HepG2 (cell line): ENCODE measurements around the gene ETS1. TPM values are rescaled to one million over a fixed set of nuclear protein-coding genes. Genes with fewer than 3 reads are reported as not detected.

Experiments used
- ATAC-seq: fragments of 200-7000 bp; cut with Tn5 transposase; 3 replicates; pipeline ENCODE4 v1.9.1; 2020; ENCODE audit warnings: mild to moderate bottlenecking, moderate library complexity
- BruUV-seq: library from RNA; stranded (reverse); fragments of 400-500 nt; replicated peaks from 2 replicates; lab custom pipeline; 2021; lab: Mats Ljungman, UMichigan
- CTCF ChIA-PET: fragments of 300-600 bp; formaldehyde crosslinking; extraction: SDS; loops from one replicate; lab custom pipeline; 2021; ENCODE audit warnings: low total read pairs, inconsistent platforms, low intra/inter-chr PET ratio; lab: Yijun Ruan, JAX
- POLR2A ChIA-PET: fragments of 350-600 bp; sonication (Branson Sonifier 250); formaldehyde crosslinking; loops from one replicate; lab custom pipeline; 2020; ENCODE audit warnings: antibody characterized with exemption, inconsistent platforms; lab: Yijun Ruan, JAX
- DNase-seq: peaks from one replicate; pipeline ENCODE4 v3.0.0-alpha.2; 2015; ENCODE audit warnings: low spot score
- FAIRE-seq: peaks from 3 replicates; lab custom pipeline; 2011; peaks lifted over from hg19 to GRCh38; lab: Jason Lieb, UNC
- H2AFZ ChIP-seq: one replicate; pipeline ENCODE4 v1.6.1; 2011; ENCODE audit warnings: low read length, inconsistent platforms
- H3K27ac ChIP-seq: fragments of 300-600 bp; 3 replicates; pipeline ENCODE4 v1.8.0; 2011; ENCODE audit warnings: mixed run types, mild to moderate bottlenecking, mixed read lengths, low read length, inconsistent platforms; ENCODE audit not compliant: insufficient read depth; ENCODE audit errors: extremely low read length
- H3K27me3 ChIP-seq, 2 experiments: fragments of 200-600 bp in 1 of 2; 2 replicates in 1 of 2; 3 replicates in 1 of 2; pipeline versions ENCODE4 v1.6.0 to v1.8.0; 2011; ENCODE audit warnings: low read length in 2 of 2, mild to moderate bottlenecking in 2 of 2, moderate library complexity in 2 of 2, inconsistent platforms in 1 of 2; ENCODE audit not compliant: insufficient read depth in 2 of 2, control insufficient read depth in 1 of 2
- H3K36me3 ChIP-seq, 2 experiments: fragments of 200-600 bp in 1 of 2; replicated peaks in 1 of 2; 2 replicates in 1 of 2; 3 replicates in 1 of 2; pipeline versions ENCODE4 v1.5.1 to v1.8.0; 2011; ENCODE audit warnings: low read length in 2 of 2, inconsistent platforms in 1 of 2; ENCODE audit not compliant: insufficient read depth in 2 of 2, control insufficient read depth in 1 of 2
- H3K4me1 ChIP-seq: 2 replicates; pipeline ENCODE4 v1.5.1; 2012; ENCODE audit warnings: low read length, inconsistent platforms; ENCODE audit not compliant: insufficient read depth
- H3K4me2 ChIP-seq: 2 replicates; pipeline ENCODE4 v1.6.0; 2011; ENCODE audit warnings: low read depth, low read length, inconsistent platforms
- H3K4me3 ChIP-seq, 3 experiments: fragments of 200-600 bp in 1 of 3; sonication (generic), shearing (Covaris generic) in 1 of 3; replicated peaks in 1 of 3; 2 replicates each; pipeline ENCODE4 v1.5.1; 2011 to 2016; ENCODE audit warnings: low read length in 3 of 3, inconsistent platforms in 2 of 3, low read depth in 2 of 3, mild to moderate bottlenecking in 2 of 3, control low read depth in 1 of 3, mixed read lengths in 1 of 3; ENCODE audit not compliant: insufficient read depth in 1 of 3
- H3K79me2 ChIP-seq: one replicate; pipeline ENCODE4 v1.6.1; 2011; ENCODE audit warnings: low read length, inconsistent platforms; ENCODE audit not compliant: insufficient read depth
- H3K9ac ChIP-seq: 2 replicates; pipeline ENCODE4 v1.6.0; 2011; ENCODE audit warnings: mild to moderate bottlenecking, low read depth, low read length, inconsistent platforms; ENCODE audit not compliant: insufficient read depth
- H3K9me3 ChIP-seq: 2 replicates; pipeline ENCODE4 v1.5.1; 2012; ENCODE audit warnings: mild to moderate bottlenecking, low read length
- H4K20me1 ChIP-seq: 2 replicates; pipeline ENCODE4 v1.6.0; 2011; ENCODE audit warnings: inconsistent platforms, mild to moderate bottlenecking, low read length, moderate library complexity; ENCODE audit not compliant: insufficient read depth
- ELF1 ChIP-seq: sonication (generic); formaldehyde crosslinking; IDR thresholded peaks from 2 replicates; pipeline ENCODE4 v1.4.0; 2020; ENCODE audit warnings: missing genetic modification reagents
- HCFC1 ChIP-seq: fragments of 150-350 bp; IDR thresholded peaks from 2 replicates; pipeline ENCODE4 v1.6.1; 2014; ENCODE audit warnings: low read depth, low read length
- HNRNPH1 ChIP-seq: fragments of 200-400 bp; formaldehyde crosslinking; optimal IDR thresholded peaks from 2 replicates; pipeline ENCODE3; 2017; ENCODE audit warnings: mild to moderate bottlenecking, low read depth, low read length
- MBNL3 ChIP-seq: fragments of 250-450 bp; sonication (Bioruptor Pico); conservative IDR thresholded peaks from 2 replicates; pipeline ENCODE4 v1.8.0; 2022; ENCODE audit warnings: mild to moderate bottlenecking, inconsistent platforms
- POLR2AphosphoS5 ChIP-seq: IDR thresholded peaks from 2 replicates; pipeline ENCODE4 v1.6.1; 2012; ENCODE audit warnings: low read depth, low read length
- SCMH1 ChIP-seq: sonication (generic); formaldehyde crosslinking; IDR thresholded peaks from 2 replicates; pipeline ENCODE4 v1.9.0; 2021; ENCODE audit warnings: missing genetic modification reagents, mild to moderate bottlenecking, borderline replicate concordance
- SETDB1 ChIP-seq: sonication (generic); formaldehyde crosslinking; IDR thresholded peaks from 2 replicates; pipeline ENCODE4 v1.5.1; 2020; ENCODE audit warnings: missing genetic modification reagents, mild to moderate bottlenecking, borderline replicate concordance
- TRIM24 ChIP-seq: sonication (generic); formaldehyde crosslinking; IDR thresholded peaks from 2 replicates; pipeline ENCODE4 v1.8.0; 2022; ENCODE audit warnings: mild to moderate bottlenecking, missing genetic modification reagents
- ZBTB7A ChIP-seq: sonication (generic); formaldehyde crosslinking; IDR thresholded peaks from 2 replicates; pipeline ENCODE4 v1.8.0; 2022; ENCODE audit warnings: mild to moderate bottlenecking, missing genetic modification reagents
- ZNF160 ChIP-seq: sonication (generic); formaldehyde crosslinking; IDR thresholded peaks from 2 replicates; pipeline ENCODE4 v1.8.0; 2022; ENCODE audit warnings: mild to moderate bottlenecking, inconsistent platforms, missing genetic modification reagents
- ZNF549 ChIP-seq: sonication (generic); formaldehyde crosslinking; IDR thresholded peaks from 2 replicates; pipeline ENCODE4 v1.5.0; 2020; ENCODE audit warnings: missing genetic modification reagents
- ZNF629 ChIP-seq: sonication (generic); formaldehyde crosslinking; conservative IDR thresholded peaks from 2 replicates; pipeline ENCODE4 v1.5.0; 2020; ENCODE audit warnings: missing genetic modification reagents
- ZNF816 ChIP-seq: sonication (generic); formaldehyde crosslinking; IDR thresholded peaks from 2 replicates; pipeline ENCODE4 v1.8.0; 2022; ENCODE audit warnings: missing genetic modification reagents, mild to moderate bottlenecking, borderline replicate concordance
- ZNF839 ChIP-seq: sonication (generic); formaldehyde crosslinking; IDR thresholded peaks from 2 replicates; pipeline ENCODE4 v1.4.0; 2020; ENCODE audit warnings: missing genetic modification reagents, mild to moderate bottlenecking, borderline replicate concordance
- WGBS: methylation state at CpG from one replicate; pipeline ENCODE4 v1.1.6; 2017; ENCODE audit warnings: low lambda C conversion rate; 5-methylcytosine and 5-hydroxymethylcytosine counted together
- in situ Hi-C: cut with HindIII; loops from 2 replicates; pipeline ENCODE4 v1.10.0; 2017; ENCODE audit warnings: low pct_unique_long_range_greater_than_20kb; ENCODE audit not compliant: extremely low pct_ligation_motif_present
- intact Hi-C: fragments of 100-400 bp; cut with micrococcal nuclease; formaldehyde crosslinking; loops from one replicate; pipeline ENCODE4 v1.10.0; 2022; ENCODE audit not compliant: unreplicated experiment
- polyA plus RNA-seq, 8 experiments: library from polyadenylated mRNA; depleted of rRNA in 3 of 8; stranded (reverse) in 7 of 8; unstranded in 1 of 8; fragments of >200 nt; fragmentation: Illumina TruSeq in 4 of 8; extraction: Trizol in 4 of 8; gene quantifications; 2 replicates each; pipeline versions ENCODE4 v1.2.1 to v1.2.3, GENCODE V29; 2011 to 2016; ENCODE audit warnings: low read depth in 4 of 8, missing spikeins in 1 of 8, mixed read lengths in 1 of 8; ENCODE audit not compliant: insufficient read depth in 1 of 8
- total RNA-seq, 5 experiments: library from RNA; depleted of rRNA; stranded (reverse); fragments of >200 nt; fragmentation: Illumina TruSeq; extraction: Trizol; gene quantifications; 2 replicates each; pipeline ENCODE4 v1.2.3, GENCODE V29; 2016; ENCODE audit warnings: low read depth in 1 of 5
- TF ChIP-seq, protein P1 (sequence below): sonication (generic); formaldehyde crosslinking; IDR thresholded peaks from 2 replicates; pipeline ENCODE4 v1.4.0; 2020; ENCODE audit warnings: mild to moderate bottlenecking, missing genetic modification reagents
- TF ChIP-seq, protein P2 (sequence below): IDR thresholded peaks from 2 replicates; pipeline ENCODE4 v1.6.1; 2016; ENCODE audit warnings: missing compliant biosample characterization, missing genetic modification reagents, borderline replicate concordance
- TF ChIP-seq, protein P3 (sequence below): sonication (generic); formaldehyde crosslinking; IDR thresholded peaks from 2 replicates; pipeline ENCODE4 v1.4.0; 2020; ENCODE audit warnings: missing genetic modification reagents
- TF ChIP-seq, protein P4 (sequence below): IDR thresholded peaks from 2 replicates; pipeline ENCODE4 v1.6.1; 2012; ENCODE audit warnings: inconsistent platforms

The ETS1 gene
- total and polyA plus RNA-seq, 2 of the 13 experiments (the other 11 are each of a cell fraction or from before 2014, with no cell fraction given): 0.18 to 0.34 TPM

DNA sequence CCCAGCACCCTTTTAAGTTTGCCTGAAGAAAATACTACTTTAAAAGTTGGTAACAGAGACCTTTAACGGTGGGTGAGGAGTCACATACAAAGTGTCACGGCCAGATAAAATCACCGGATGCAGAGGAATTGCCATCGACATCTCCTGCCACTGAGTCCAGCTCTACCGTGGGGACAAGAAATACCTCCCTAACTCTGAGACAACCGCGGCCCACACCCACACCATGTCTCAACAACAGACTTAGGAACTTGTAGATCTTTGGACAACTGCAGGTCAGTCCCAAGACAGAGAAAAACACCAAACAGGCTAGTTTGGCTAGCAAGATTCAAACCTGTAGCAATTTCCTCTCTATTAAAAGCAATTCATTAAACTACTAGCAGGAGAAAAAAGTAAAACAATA, 669 bp downstream of the ETS1 start:
- Histone ChIP-seq H3K27me3 (no peaks in the 10 kb centered on the region; a peak in 1 of 5 replicates), H3K9ac (no peak overlapping the region), H2AFZ (no peak overlapping the region), H4K20me1 (no peaks in the 10 kb centered on the region), H3K36me3 (no peaks in the 10 kb centered on the region), H3K4me1 (no peaks in the 10 kb centered on the region), H3K9me3 (no peaks in the 10 kb centered on the region), H3K79me2 (no peaks in the 10 kb centered on the region), H3K4me2 (no peak overlapping the region), H3K27ac (no peak overlapping the region), H3K4me3 (no peak overlapping the region)
- DNase-seq (no peak), ATAC-seq (no peak), FAIRE-seq (no peak)
- POLR2A ChIA-PET: no interaction called here
- CTCF ChIA-PET: no interaction called here
- intact Hi-C loops (no loop called here), in situ Hi-C loops (no loop called here)
- 2% methylated on average over 7 of the region's 7 CpGs for WGBS
- no TSS peak for BruUV-seq
- TF ChIP-seq TRIM24 (no peak), ZNF160 (CRISPR knock-in tag) (no peak), ZBTB7A (CRISPR knock-in tag) (no peak), ZNF629 (CRISPR knock-in tag) (no peak), SCMH1 (CRISPR knock-in tag) (no peak), POLR2AphosphoS5 (no peak), MBNL3 (CRISPR knock-in tag) (no peak), HNRNPH1 (no peak), ZNF839 (CRISPR knock-in tag) (no peak), ELF1 (no peak), ZNF549 (CRISPR knock-in tag) (no peak), HCFC1 (no peak), SETDB1 (CRISPR knock-in tag) (no peak), ZNF816 (CRISPR knock-in tag) (no peak)
- TF ChIP-seq, protein P1, sequence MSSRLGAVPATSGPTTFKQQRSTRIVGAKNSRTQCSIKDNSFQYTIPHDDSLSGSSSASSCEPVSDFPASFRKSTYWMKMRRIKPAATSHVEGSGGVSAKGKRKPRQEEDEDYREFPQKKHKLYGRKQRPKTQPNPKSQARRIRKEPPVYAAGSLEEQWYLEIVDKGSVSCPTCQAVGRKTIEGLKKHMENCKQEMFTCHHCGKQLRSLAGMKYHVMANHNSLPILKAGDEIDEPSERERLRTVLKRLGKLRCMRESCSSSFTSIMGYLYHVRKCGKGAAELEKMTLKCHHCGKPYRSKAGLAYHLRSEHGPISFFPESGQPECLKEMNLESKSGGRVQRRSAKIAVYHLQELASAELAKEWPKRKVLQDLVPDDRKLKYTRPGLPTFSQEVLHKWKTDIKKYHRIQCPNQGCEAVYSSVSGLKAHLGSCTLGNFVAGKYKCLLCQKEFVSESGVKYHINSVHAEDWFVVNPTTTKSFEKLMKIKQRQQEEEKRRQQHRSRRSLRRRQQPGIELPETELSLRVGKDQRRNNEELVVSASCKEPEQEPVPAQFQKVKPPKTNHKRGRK (CRISPR knock-in tag): no peak
- TF ChIP-seq, protein P2, sequence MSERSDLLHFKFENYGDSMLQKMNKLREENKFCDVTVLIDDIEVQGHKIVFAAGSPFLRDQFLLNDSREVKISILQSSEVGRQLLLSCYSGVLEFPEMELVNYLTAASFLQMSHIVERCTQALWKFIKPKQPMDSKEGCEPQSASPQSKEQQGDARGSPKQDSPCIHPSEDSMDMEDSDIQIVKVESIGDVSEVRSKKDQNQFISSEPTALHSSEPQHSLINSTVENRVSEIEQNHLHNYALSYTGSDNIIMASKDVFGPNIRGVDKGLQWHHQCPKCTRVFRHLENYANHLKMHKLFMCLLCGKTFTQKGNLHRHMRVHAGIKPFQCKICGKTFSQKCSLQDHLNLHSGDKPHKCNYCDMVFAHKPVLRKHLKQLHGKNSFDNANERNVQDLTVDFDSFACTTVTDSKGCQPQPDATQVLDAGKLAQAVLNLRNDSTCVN: no peak
- TF ChIP-seq, protein P3, sequence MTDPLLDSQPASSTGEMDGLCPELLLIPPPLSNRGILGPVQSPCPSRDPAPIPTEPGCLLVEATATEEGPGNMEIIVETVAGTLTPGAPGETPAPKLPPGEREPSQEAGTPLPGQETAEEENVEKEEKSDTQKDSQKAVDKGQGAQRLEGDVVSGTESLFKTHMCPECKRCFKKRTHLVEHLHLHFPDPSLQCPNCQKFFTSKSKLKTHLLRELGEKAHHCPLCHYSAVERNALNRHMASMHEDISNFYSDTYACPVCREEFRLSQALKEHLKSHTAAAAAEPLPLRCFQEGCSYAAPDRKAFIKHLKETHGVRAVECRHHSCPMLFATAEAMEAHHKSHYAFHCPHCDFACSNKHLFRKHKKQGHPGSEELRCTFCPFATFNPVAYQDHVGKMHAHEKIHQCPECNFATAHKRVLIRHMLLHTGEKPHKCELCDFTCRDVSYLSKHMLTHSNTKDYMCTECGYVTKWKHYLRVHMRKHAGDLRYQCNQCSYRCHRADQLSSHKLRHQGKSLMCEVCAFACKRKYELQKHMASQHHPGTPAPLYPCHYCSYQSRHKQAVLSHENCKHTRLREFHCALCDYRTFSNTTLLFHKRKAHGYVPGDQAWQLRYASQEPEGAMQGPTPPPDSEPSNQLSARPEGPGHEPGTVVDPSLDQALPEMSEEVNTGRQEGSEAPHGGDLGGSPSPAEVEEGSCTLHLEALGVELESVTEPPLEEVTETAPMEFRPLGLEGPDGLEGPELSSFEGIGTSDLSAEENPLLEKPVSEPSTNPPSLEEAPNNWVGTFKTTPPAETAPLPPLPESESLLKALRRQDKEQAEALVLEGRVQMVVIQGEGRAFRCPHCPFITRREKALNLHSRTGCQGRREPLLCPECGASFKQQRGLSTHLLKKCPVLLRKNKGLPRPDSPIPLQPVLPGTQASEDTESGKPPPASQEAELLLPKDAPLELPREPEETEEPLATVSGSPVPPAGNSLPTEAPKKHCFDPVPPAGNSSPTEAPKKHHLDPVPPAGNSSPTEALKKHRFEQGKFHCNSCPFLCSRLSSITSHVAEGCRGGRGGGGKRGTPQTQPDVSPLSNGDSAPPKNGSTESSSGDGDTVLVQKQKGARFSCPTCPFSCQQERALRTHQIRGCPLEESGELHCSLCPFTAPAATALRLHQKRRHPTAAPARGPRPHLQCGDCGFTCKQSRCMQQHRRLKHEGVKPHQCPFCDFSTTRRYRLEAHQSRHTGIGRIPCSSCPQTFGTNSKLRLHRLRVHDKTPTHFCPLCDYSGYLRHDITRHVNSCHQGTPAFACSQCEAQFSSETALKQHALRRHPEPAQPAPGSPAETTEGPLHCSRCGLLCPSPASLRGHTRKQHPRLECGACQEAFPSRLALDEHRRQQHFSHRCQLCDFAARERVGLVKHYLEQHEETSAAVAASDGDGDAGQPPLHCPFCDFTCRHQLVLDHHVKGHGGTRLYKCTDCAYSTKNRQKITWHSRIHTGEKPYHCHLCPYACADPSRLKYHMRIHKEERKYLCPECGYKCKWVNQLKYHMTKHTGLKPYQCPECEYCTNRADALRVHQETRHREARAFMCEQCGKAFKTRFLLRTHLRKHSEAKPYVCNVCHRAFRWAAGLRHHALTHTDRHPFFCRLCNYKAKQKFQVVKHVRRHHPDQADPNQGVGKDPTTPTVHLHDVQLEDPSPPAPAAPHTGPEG: no peak
- TF ChIP-seq, protein P4, sequence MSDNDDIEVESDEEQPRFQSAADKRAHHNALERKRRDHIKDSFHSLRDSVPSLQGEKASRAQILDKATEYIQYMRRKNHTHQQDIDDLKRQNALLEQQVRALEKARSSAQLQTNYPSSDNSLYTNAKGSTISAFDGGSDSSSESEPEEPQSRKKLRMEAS: no peak
